Panc1 (cell line): ENCODE data around the gene SPARC. TPM values are rescaled to one million over a fixed set of nuclear protein-coding genes. Genes with fewer than 3 reads are reported as not detected.

ENCODE experiments used
- ATAC-seq: fragments of 200-7000 bp; cut with Tn5 transposase; 2 replicates; pipeline ENCODE4 v1.9.1; 2020; ENCODE audit warnings: mild to moderate bottlenecking, moderate library complexity
- BruUV-seq: library from RNA; stranded (reverse); fragments of 400-500 nt; replicated peaks from 2 replicates; lab custom pipeline; 2021; lab: Mats Ljungman, UMichigan
- CTCF ChIA-PET: fragments of 300-600 bp; sonication (Branson Sonifier 250); formaldehyde crosslinking; loops from one replicate; lab custom pipeline; 2022; ENCODE audit warnings: antibody characterized with exemption; lab: Charles Lee
- POLR2A ChIA-PET: fragments of 300-600 bp; sonication (Branson Sonifier 250); formaldehyde crosslinking; loops from one replicate; lab custom pipeline; 2022; ENCODE audit warnings: antibody characterized with exemption; lab: Charles Lee
- DNase-seq: peaks from one replicate; pipeline ENCODE4 v3.0.0-alpha.2; 2010; ENCODE audit warnings: low read depth, low spot score
- H3K27ac ChIP-seq: 2 replicates; pipeline ENCODE4 v1.5.1; 2011; ENCODE audit warnings: mild to moderate bottlenecking, low read length, inconsistent platforms
- H3K27me3 ChIP-seq: fragments of 200-500 bp; sonication (Bioruptor generic); 2 replicates; pipeline ENCODE4 v1.6.0; 2014; ENCODE audit warnings: low read length, inconsistent platforms; ENCODE audit not compliant: control insufficient read depth, insufficient read depth
- H3K36me3 ChIP-seq: fragments of 200-500 bp; sonication (Bioruptor generic); 2 replicates; pipeline ENCODE4 v1.5.1; 2014; ENCODE audit warnings: inconsistent platforms, mild to moderate bottlenecking, low read length, moderate library complexity; ENCODE audit not compliant: control insufficient read depth, insufficient read depth
- H3K4me1 ChIP-seq: 2 replicates; pipeline ENCODE4 v1.5.1; 2011; ENCODE audit warnings: inconsistent platforms, mild to moderate bottlenecking, low read length, moderate library complexity; ENCODE audit not compliant: control insufficient read depth, insufficient read depth
- H3K4me3 ChIP-seq, 2 experiments: 2 replicates each; pipeline ENCODE4 v1.5.1; 2011 to 2012; ENCODE audit warnings: low read depth in 2 of 2, low read length in 2 of 2, mild to moderate bottlenecking in 2 of 2, inconsistent platforms in 1 of 2, moderate library complexity in 1 of 2
- H3K9me3 ChIP-seq: fragments of 200-500 bp; sonication (Bioruptor generic); 2 replicates; pipeline ENCODE4 v1.5.1; 2014; ENCODE audit warnings: low read depth, mild to moderate bottlenecking, inconsistent platforms, low read length, moderate library complexity; ENCODE audit not compliant: control insufficient read depth, insufficient read depth
- CTCF ChIP-seq: fragments of 450-650 bp; IDR thresholded peaks from 2 replicates; pipeline ENCODE4 v1.5.1; 2017; ENCODE audit warnings: mild to moderate bottlenecking
- POLR2AphosphoS5 ChIP-seq: IDR thresholded peaks from 2 replicates; pipeline ENCODE4 v1.6.1; 2012; ENCODE audit warnings: mild to moderate bottlenecking, low read depth, low read length, moderate library complexity
- REST ChIP-seq, 2 experiments: IDR thresholded peaks; 2 replicates each; pipeline ENCODE4 v1.6.1; 2011 to 2012; ENCODE audit warnings: low read depth in 2 of 2, control low read depth in 1 of 2, low read length in 1 of 2, mild to moderate bottlenecking in 1 of 2, moderate library complexity in 1 of 2; ENCODE audit not compliant: insufficient read depth in 1 of 2
- SIN3A ChIP-seq: IDR thresholded peaks from 2 replicates; pipeline ENCODE4 v1.6.1; 2012; ENCODE audit warnings: low read depth, mild to moderate bottlenecking, low read length, moderate library complexity, borderline replicate concordance; ENCODE audit not compliant: insufficient read depth
- TCF7L2 ChIP-seq: IDR thresholded peaks from 2 replicates; pipeline ENCODE4 v1.6.1; 2011; ENCODE audit warnings: mild to moderate bottlenecking, low read depth, low read length, inconsistent platforms
- in situ Hi-C: cut with HindIII; loops from 2 replicates; pipeline ENCODE4 v1.10.0; 2016; ENCODE audit warnings: low sequenced_read_pairs, low pct_unique_long_range_greater_than_20kb
- intact Hi-C: fragments of 100-400 bp; cut with micrococcal nuclease; formaldehyde crosslinking; loops from one replicate; pipeline ENCODE4 v1.10.0; 2022; ENCODE audit not compliant: unreplicated experiment
- total RNA-seq: library from RNA; stranded (reverse); gene quantifications from one replicate; pipeline ENCODE4 v1.2.1, GENCODE V29; 2021; ENCODE audit not compliant: unreplicated experiment

The SPARC gene
- total RNA-seq, 1 experiment from 2014 or later = 228 TPM

- no TSS peak for BruUV-seq
- H3K27me3 ChIP-seq = no peaks in the 10 kb centered on the region
- no peaks in the 10 kb centered on the region for H3K9me3 ChIP-seq
- peak overlapping the region; percentile 54; the same call in 1 of the 2 replicates for H3K27ac ChIP-seq
- ATAC-seq (no peak), DNase-seq (no peak)
- H3K4me3 ChIP-seq = no peak overlapping the region
- POLR2A ChIA-PET = no interaction called here
- intact Hi-C loops = no loop called here
- CTCF ChIA-PET = no interaction called here
- H3K4me1 ChIP-seq = peaks cover 11% of the 10 kb centered on the region
- H3K36me3 ChIP-seq = no peaks in the 10 kb centered on the region
- in situ Hi-C loops = no loop called here
- TF ChIP-seq REST (IDR thresholded peaks at IDR 0.05; ENCODE audit: insufficient read depth in 1 of 2, low read depth in 2 of 2, low read length in 1 of 2) (no peak), CTCF (no peak)
These were observed 35.8 kb upstream of the SPARC start for GRCh38 chr5:151722546-151722945.

- Histone ChIP-seq H3K4me3 (no peak overlapping the region), H3K9me3 (no peaks in the 10 kb centered on the region), H3K4me1 (peaks cover 14% of the 10 kb centered on the region), H3K27me3 (no peaks in the 10 kb centered on the region), H3K36me3 (no peaks in the 10 kb centered on the region), H3K27ac (peak overlapping the region; percentile 54; the same call in 1 of the 2 replicates)
- DNase-seq (no peak), ATAC-seq (no peak)
- in situ Hi-C loops (no loop called here), intact Hi-C loops (no loop called here)
- no TSS peak for BruUV-seq
- CTCF ChIA-PET = interaction anchor here (0.6 kb wide), 1 partner anchor 17 kb away, joined by 3 read pairs; no protein-coding TSS in a partner anchor
- TF ChIP-seq SIN3A (no peak), POLR2AphosphoS5 (no peak), CTCF (no peak), TCF7L2 (no peak), REST (IDR thresholded peaks at IDR 0.05; ENCODE audit: insufficient read depth in 1 of 2, low read depth in 2 of 2, low read length in 1 of 2) (no peak)
- POLR2A ChIA-PET = no interaction called here
These were observed 35.2 kb upstream of the SPARC start for GRCh38 chr5:151721812-151722391.
